Pancreas (tissue), 10 donors: ENCODE measurements around the gene CDKL2. TPM values are rescaled to one million over a fixed set of nuclear protein-coding genes. Genes with fewer than 3 reads are reported as not detected.

Experiments
- ATAC-seq, 4 donors: fragments of 200-7000 bp; cut with Tn5 transposase; one replicate each; pipeline versions ENCODE4 v1.8.0 to v1.9.1; 2020; ENCODE audit warnings: mild to moderate bottlenecking in 4 of 4, moderate library complexity in 4 of 4
- DNase-seq, 6 donors: peaks; one replicate each; pipeline ENCODE4 v3.0.0-alpha.2; 2020
- FAIRE-seq: peaks from 2 replicates; lab custom pipeline; 2012; peaks lifted over from hg19 to GRCh38; lab: Jason Lieb, UNC
- H3K27ac ChIP-seq, 4 donors: fragments of 200-600 bp; sonication (generic); 1 replicate in 3 of 4; 2 replicates in 1 of 4; pipeline versions ENCODE4 v1.5.0 to v1.8.0; 2020
- H3K27me3 ChIP-seq, 4 donors: fragments of 200-600 bp; one replicate each; pipeline ENCODE4 v1.8.0; 2021
- H3K36me3 ChIP-seq, 3 donors: fragments of 200-600 bp; sonication (generic) in 1 of 3; one replicate each; pipeline versions ENCODE4 v1.5.0 to v1.8.0; 2020 to 2021
- H3K4me1 ChIP-seq, 3 donors: fragments of 200-600 bp; one replicate each; pipeline ENCODE4 v1.8.0; 2021
- H3K4me3 ChIP-seq, 4 donors: fragments of 200-600 bp; sonication (generic) in 2 of 4; one replicate each; pipeline versions ENCODE4 v1.5.0 to v1.8.0; 2020 to 2021
- H3K9me3 ChIP-seq, 4 donors: fragments of 200-600 bp; one replicate each; pipeline ENCODE4 v1.8.0; 2021
- CTCF ChIP-seq, 4 donors: fragments of 200-600 bp; sonication (generic) in 3 of 4; IDR thresholded peaks; one replicate each; pipeline versions ENCODE4 v1.5.0 to v1.8.0; 2021; ENCODE audit warnings: antibody characterized with exemption in 4 of 4
- WGBS, 2 donors: extraction: QIAGEN DNeasy Blood & Tissue Kit; methylation state at CpG; one replicate each; pipeline ENCODE4 v1.1.7; 2013; 5-methylcytosine and 5-hydroxymethylcytosine counted together
- intact Hi-C, 3 donors: fragments of 100-400 bp; cut with DNase I; formaldehyde crosslinking; loops; one replicate each; pipeline versions ENCODE4 v1.11.1 to v1.14.2; 2022
- polyA plus RNA-seq, 2 donors: library from polyadenylated mRNA; stranded (reverse); fragments of 200-250 nt; gene quantifications; one replicate each; pipeline ENCODE4 v1.2.3, GENCODE V29; 2013
- total RNA-seq, 6 donors: library from RNA; stranded (reverse); fragmentation: NEBNext Ultra II Directional in 4 of 6; extraction: Animal tissue kit (Norgen Biotek cat#: 25700) in 4 of 6; gene quantifications; one replicate each; pipeline versions ENCODE4 v1.2.1 to v1.2.4, GENCODE V29; 2021 to 2023
- donor health status: healthy with polysubstance abuse.
- donor health status: DM: no; HTN: no; CAD: no; lungs with moderate emphysema.
- donor health status: DM: no; HTN: no; CAD: no.
- donor health status: control.
- donor health status: control.
- donor health status: Bipolar disorder and iron deficiency.
- donor health status: DM: yes; HTN: yes; CAD: no.
- donor health status: DM: no; HTN: no; CAD: no.
- donor health status: DM: no; HTN: no; CAD: no.
- donor health status: DM: yes; HTN: yes; CAD: no.

The CDKL2 gene
- total RNA-seq (1 to 10 TPM in 1 of 6 donors, under 1 TPM in 5; 0.47 to 1.0 (median 0.70) TPM), polyA plus RNA-seq (under 1 TPM; 0.15 to 0.23 TPM)

- peak; percentile 94 to 99 (median 97) for ATAC-seq
- peak within 1 kb of the TSS in 3 of 4 donors; percentile 20 to 42 (median 21) for H3K27ac ChIP-seq
- no peak for FAIRE-seq
- peak within 1 kb of the TSS; percentile 32 to 67 (median 52) for H3K4me3 ChIP-seq
- WGBS, 2 donors = 4 to 7% methylated on average over 49 to 57 of the region's 57 CpGs
- TF ChIP-seq CTCF (IDR thresholded peaks at IDR 0.05) = no peak
- DNase-seq = peak; percentile 84 to 95 (median 92)
- H3K9me3 ChIP-seq = no peaks in the 10 kb centered on the region
- H3K27me3 ChIP-seq = no peaks in the 10 kb centered on the region
- H3K4me1 ChIP-seq = peaks cover 0 to 5% (median 0%) of the 10 kb centered on the region in 3 donors
- no peaks in the 10 kb centered on the region for H3K36me3 ChIP-seq
- intact Hi-C loops = no loop called here
Observed at GRCh38 chr4:75630174-75630936, at the start of gene CDKL2. Gene CDKL2, minus strand, starts transcription at chr4:75630528. Its CDS starts 4,540 bp downstream, at chr4:75625988.

- no peak for FAIRE-seq
- no peak overlapping the region for H3K4me3 ChIP-seq
- H3K9me3 ChIP-seq = no peaks in the 10 kb centered on the region
- H3K4me1 ChIP-seq = peaks cover 4% of the 10 kb centered on the region in 3 donors
- intact Hi-C loops = loop anchor here in 1 of 3 donors (10.0 kb wide), 1 partner anchor 46 kb away; the partner anchor contains the start of gene USO1
- DNase-seq = no peak
- no peak overlapping the region for H3K27ac ChIP-seq
- TF ChIP-seq CTCF (IDR thresholded peaks at IDR 0.05) = no peak
- H3K27me3 ChIP-seq = no peaks in the 10 kb centered on the region
- ATAC-seq = no peak
- no peaks in the 10 kb centered on the region for H3K36me3 ChIP-seq
Observed at GRCh38 chr4:75678965-75679364, 48.6 kb upstream of the CDKL2 start.

- ATAC-seq = no peak
- intact Hi-C loops = loop anchor here in 1 of 3 donors (10.0 kb wide), 1 partner anchor 46 kb away; the partner anchor contains the start of gene USO1
- H3K27me3 ChIP-seq = no peaks in the 10 kb centered on the region
Observed at GRCh38 chr4:75678473-75678872, 48.1 kb upstream of the CDKL2 start.

GRCh38 chr4:75675004-75675531 lies 44.7 kb upstream of the CDKL2 start:
- Histone ChIP-seq H3K36me3 (no peaks in the 10 kb centered on the region), H3K4me3 (no peak overlapping the region), H3K27me3 (no peaks in the 10 kb centered on the region), H3K27ac (no peak overlapping the region), H3K9me3 (no peaks in the 10 kb centered on the region), H3K4me1 (peaks cover 4 to 24% (median 24%) of the 10 kb centered on the region in 3 donors)
- 96 to 98% methylated on average over 11 of the region's 11 CpGs for WGBS, 2 donors
- ATAC-seq = no peak
- intact Hi-C loops = loop anchor here in 1 of 3 donors (10.0 kb wide), 1 partner anchor 50 kb away; the partner anchor contains the start of gene USO1
- FAIRE-seq = no peak
- TF ChIP-seq CTCF (IDR thresholded peaks at IDR 0.05) = no peak
- DNase-seq = no peak

More at GRCh38 chr4:75678473-75678872, 48.1 kb upstream of the CDKL2 start:
- Histone ChIP-seq H3K36me3 (no peaks in the 10 kb centered on the region), H3K4me1 (peaks cover 4 to 6% (median 6%) of the 10 kb centered on the region in 3 donors), H3K4me3 (no peak overlapping the region), H3K27ac (no peak overlapping the region), H3K9me3 (no peaks in the 10 kb centered on the region)
- TF ChIP-seq CTCF (IDR thresholded peaks at IDR 0.05) = no peak
- DNase-seq = no peak
- FAIRE-seq = no peak
